ENCODE measurements around the gene SOX6. TPM values are rescaled to one million over a fixed set of nuclear protein-coding genes. Genes with fewer than 3 reads are reported as not detected.

The SOX6 gene
- total RNA-seq, 1 donor from 2014 or later = 24.9 TPM

DNA sequence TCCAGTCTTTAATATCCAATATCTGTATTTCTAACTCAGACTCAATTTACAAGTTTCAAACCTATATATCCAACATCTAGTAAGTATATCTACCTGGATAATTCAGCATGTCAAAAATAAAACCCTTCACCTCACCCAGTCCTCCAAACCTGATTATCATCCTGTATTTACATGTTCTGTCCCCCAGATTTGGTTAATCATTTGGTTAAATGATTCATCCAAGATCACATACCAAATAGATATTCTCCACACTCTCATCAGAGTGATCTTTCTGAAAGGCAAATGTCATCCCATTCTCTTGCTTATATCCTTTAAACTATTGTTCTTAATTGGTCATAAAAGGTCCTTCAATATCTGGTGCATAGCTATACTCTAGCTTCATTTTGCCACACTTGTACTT is 199.0 kb downstream of the SOX6 start:
- Mint-ChIP-seq H3K9me3 (no peaks in the 10 kb centered on the region), H3K36me3 (no peaks in the 10 kb centered on the region), H3K4me3 (no peak overlapping the region), H3K4me1 (ENCODE audit: unreplicated experiment) (peaks cover 17% of the 10 kb centered on the region), H3K27me3 (no peaks in the 10 kb centered on the region), H3K27ac (no peak overlapping the region)
- DNase-seq (ENCODE audit: extremely low spot score, unreplicated experiment) = no peak
- TF ChIP-seq, protein P1, sequence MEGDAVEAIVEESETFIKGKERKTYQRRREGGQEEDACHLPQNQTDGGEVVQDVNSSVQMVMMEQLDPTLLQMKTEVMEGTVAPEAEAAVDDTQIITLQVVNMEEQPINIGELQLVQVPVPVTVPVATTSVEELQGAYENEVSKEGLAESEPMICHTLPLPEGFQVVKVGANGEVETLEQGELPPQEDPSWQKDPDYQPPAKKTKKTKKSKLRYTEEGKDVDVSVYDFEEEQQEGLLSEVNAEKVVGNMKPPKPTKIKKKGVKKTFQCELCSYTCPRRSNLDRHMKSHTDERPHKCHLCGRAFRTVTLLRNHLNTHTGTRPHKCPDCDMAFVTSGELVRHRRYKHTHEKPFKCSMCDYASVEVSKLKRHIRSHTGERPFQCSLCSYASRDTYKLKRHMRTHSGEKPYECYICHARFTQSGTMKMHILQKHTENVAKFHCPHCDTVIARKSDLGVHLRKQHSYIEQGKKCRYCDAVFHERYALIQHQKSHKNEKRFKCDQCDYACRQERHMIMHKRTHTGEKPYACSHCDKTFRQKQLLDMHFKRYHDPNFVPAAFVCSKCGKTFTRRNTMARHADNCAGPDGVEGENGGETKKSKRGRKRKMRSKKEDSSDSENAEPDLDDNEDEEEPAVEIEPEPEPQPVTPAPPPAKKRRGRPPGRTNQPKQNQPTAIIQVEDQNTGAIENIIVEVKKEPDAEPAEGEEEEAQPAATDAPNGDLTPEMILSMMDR (conservative IDR thresholded peaks at IDR 0.05) = no peak

DNA sequence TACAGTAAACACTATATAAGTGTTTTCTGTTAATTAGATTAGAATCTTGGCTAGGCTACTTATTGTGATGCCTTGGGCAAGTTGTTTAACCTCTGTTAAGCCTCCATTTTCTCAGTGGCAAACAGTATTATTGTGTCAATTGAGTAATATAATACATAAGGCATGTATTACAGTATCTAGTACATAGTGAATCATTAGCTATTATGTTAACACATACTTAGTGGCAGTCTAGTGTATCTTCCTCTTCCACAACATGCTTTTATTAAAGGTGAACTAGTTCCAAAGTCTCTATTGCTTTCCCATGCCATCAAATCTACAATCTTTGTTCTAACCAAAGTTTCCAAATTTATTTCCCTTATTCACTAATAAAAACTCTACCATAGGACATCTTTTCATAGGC is 200.9 kb downstream of the SOX6 start:
- H3K4me3 Mint-ChIP-seq = no peak overlapping the region
- H3K36me3 Mint-ChIP-seq = no peaks in the 10 kb centered on the region
- DNase-seq (ENCODE audit: extremely low spot score, unreplicated experiment) = no peak
- H3K27me3 Mint-ChIP-seq = no peaks in the 10 kb centered on the region
- no peaks in the 10 kb centered on the region for H3K9me3 Mint-ChIP-seq
- H3K27ac Mint-ChIP-seq = no peak overlapping the region
- peaks cover 24% of the 10 kb centered on the region for H3K4me1 Mint-ChIP-seq (ENCODE audit: unreplicated experiment)
- TF ChIP-seq, protein P1 (conservative IDR thresholded peaks at IDR 0.05) = no peak

DNA sequence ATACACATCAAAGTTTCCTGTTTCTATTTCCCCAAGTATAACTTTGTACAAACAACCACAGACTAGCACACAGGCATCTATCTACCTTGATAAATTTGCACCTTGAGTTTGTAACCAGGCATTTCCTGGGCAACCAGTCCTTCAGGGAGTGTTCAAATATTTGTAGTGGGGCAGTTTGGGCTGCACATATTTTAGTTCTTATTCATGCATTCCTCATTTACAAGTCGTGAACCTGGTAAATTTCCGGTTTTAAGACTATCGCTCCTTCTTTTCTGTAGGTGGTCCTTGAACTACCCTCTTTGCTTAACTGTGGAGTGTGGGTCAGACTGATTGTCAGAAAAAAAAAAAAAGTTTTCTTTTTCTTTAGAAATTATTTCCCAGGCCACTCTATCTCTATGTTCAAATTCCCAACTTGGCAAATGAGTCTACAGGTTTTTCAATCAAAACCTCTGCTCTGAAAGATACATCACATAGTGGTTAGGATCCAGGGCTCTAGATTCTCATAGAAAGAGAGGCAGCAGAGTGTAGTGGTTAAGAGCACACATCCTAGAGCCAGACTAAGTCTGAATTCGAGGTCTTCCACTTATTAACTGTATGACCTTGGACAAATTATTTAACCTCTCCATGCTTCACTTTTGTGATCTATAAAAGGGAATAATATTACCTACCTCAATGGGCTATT is 201.5 kb downstream of the SOX6 start:
- peaks cover 24% of the 10 kb centered on the region for H3K4me1 Mint-ChIP-seq (ENCODE audit: unreplicated experiment)
- no peak for DNase-seq (ENCODE audit: extremely low spot score, unreplicated experiment)
- H3K9me3 Mint-ChIP-seq = no peaks in the 10 kb centered on the region
- peak overlapping the region; percentile 92 for H3K27ac Mint-ChIP-seq
- TF ChIP-seq, protein P1 (conservative IDR thresholded peaks at IDR 0.05) = no peak
- H3K27me3 Mint-ChIP-seq = no peaks in the 10 kb centered on the region
- peak overlapping the region; percentile 66 for H3K4me3 Mint-ChIP-seq
- no peaks in the 10 kb centered on the region for H3K36me3 Mint-ChIP-seq

DNA sequence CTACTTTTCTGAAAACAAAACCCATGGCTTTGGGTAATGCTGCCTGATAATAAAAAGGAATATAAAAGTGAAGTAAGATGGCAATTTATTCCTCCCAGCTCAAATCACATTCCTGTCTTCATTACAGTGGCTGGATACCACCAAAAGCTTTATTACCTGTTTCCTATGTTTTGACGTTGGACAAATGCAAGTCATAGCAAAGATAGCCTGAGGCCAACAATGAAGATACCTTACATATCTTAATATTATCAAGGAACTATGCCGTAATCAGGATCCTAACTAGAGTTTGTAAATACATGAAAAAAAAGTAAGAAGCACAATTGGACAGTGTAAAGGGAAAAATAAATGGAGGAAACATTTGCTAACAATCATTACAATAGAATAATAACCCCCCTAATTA is 202.4 kb downstream of the SOX6 start:
- Mint-ChIP-seq H3K27me3 (no peaks in the 10 kb centered on the region), H3K36me3 (no peaks in the 10 kb centered on the region), H3K9me3 (no peaks in the 10 kb centered on the region), H3K4me1 (ENCODE audit: unreplicated experiment) (peaks cover 28% of the 10 kb centered on the region), H3K4me3 (no peak overlapping the region), H3K27ac (peak overlapping the region; percentile 92)
- DNase-seq (ENCODE audit: extremely low spot score, unreplicated experiment) = no peak
- TF ChIP-seq, protein P1 (conservative IDR thresholded peaks at IDR 0.05) = no peak

DNA sequence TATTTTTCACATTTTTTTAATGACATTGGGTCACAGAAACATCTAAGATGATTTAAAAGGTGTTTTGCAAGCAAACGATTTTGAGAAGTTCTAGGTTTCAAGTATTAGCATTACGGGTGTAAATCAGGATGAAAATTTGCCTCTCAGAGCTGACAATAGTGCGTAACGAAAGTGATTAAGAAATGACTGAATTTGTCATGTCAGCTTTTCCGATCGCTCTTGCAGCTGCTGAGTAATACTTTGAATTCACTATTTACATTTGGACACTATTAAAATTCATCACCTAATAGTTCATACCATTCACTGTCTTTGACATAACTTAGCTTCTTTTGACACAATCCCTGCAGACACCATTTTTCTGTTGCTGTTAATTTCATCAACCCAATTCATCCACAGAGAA is 205.2 kb downstream of the SOX6 start:
- DNase-seq (ENCODE audit: extremely low spot score, unreplicated experiment) = no peak
- Mint-ChIP-seq H3K4me1 (ENCODE audit: unreplicated experiment) (peaks cover 43% of the 10 kb centered on the region), H3K9me3 (no peaks in the 10 kb centered on the region), H3K27ac (no peak overlapping the region), H3K36me3 (no peaks in the 10 kb centered on the region), H3K27me3 (no peaks in the 10 kb centered on the region), H3K4me3 (no peak overlapping the region)
- TF ChIP-seq, protein P1 (conservative IDR thresholded peaks at IDR 0.05) = no peak

Data from type B pancreatic cell (in vitro differentiated cells).